Neuron (in vitro differentiated cells): ENCODE results near the gene KRTAP5-11.
"Not testable (repeated sequence)": the region's sequence is repeated elsewhere in the genome, so short reads cannot be mapped to it uniquely, and the experiment has no call there.

Source experiments
- H2AFZ ChIP-seq: one replicate; pipeline ENCODE4 v1.6.1; 2013; ENCODE audit warnings: low read depth, mild to moderate bottlenecking, inconsistent platforms, low read length, moderate library complexity
- H3K27me3 ChIP-seq: one replicate; pipeline ENCODE4 v1.6.1; 2013; ENCODE audit warnings: low read length; ENCODE audit not compliant: insufficient read depth
- H3K36me3 ChIP-seq: one replicate; pipeline ENCODE4 v1.6.1; 2013; ENCODE audit warnings: low read length; ENCODE audit not compliant: insufficient read depth
- H3K4me1 ChIP-seq: one replicate; pipeline ENCODE4 v1.6.1; 2013; ENCODE audit warnings: low read length; ENCODE audit not compliant: insufficient read depth
- H3K4me3 ChIP-seq: 2 replicates; pipeline ENCODE4 v1.5.1; 2013; ENCODE audit warnings: mild to moderate bottlenecking, low read length, moderate library complexity
- H3K9me3 ChIP-seq: one replicate; pipeline ENCODE4 v1.6.1; 2013; ENCODE audit warnings: low read length

The KRTAP5-11 gene

DNA sequence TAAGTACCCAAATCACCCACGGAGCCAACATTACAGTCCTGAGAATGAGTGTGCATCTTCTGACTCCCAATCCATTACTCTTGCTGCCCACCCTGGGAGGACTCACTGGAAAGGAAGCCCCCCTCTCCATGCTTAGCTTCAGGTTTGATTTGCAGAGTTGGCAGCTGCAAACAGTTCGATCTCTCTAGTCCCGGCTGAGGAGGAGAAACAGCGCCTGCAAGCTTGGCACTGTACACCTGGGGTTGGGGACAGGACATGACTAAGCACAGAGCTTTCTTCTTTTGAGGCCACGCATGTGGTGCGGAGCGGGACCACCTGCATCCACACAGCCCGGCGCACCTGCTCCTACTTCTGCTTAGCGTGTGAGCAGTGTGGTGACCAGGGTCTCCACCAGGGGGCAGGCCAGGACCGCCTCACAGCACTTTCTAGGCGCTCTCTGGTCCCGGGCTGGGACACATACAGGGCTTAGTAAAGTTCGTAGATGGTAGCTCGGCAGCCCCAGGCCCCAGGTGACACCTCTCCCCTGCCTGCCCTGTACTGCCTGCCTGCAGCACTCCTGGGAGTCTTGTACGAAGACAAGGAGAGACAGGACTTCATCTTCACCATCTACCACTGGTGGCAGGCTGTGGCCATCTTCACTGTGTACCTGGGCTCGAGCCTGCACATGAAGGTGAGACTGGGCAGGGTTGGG lies 22.3 kb upstream of the KRTAP5-11 start:
- not testable (repeated sequence) for H3K9me3 ChIP-seq, H3K4me1 ChIP-seq, H3K36me3 ChIP-seq, H3K4me3 ChIP-seq, H2AFZ ChIP-seq
- H3K27me3 ChIP-seq, result peaks cover 16% of the 10 kb centered on the region

DNA sequence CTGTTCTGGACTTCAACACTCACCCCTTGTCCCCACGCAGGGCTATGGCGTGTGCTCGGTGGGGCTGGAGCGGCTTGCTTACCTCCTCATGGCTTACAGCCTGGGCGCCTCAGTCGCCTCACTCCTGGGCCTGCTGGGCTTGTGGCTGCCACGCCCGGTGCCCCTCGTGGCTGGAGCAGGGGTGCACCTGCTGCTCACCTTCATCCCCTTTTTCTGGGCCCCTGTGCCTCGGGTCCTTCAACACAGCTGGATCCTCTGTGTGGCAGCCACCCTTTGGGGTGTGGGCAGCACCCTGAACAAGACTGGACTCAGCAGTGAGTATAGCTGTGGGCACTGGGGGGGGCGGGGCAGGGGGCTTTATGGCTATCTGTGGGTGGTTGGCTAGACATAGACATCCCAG lies 20.5 kb upstream of the KRTAP5-11 start:
- H3K36me3 ChIP-seq, H3K4me3 ChIP-seq, H2AFZ ChIP-seq, H3K9me3 ChIP-seq, H3K4me1 ChIP-seq: not testable (repeated sequence)
- H3K27me3 ChIP-seq, result peaks cover 13% of the 10 kb centered on the region

DNA sequence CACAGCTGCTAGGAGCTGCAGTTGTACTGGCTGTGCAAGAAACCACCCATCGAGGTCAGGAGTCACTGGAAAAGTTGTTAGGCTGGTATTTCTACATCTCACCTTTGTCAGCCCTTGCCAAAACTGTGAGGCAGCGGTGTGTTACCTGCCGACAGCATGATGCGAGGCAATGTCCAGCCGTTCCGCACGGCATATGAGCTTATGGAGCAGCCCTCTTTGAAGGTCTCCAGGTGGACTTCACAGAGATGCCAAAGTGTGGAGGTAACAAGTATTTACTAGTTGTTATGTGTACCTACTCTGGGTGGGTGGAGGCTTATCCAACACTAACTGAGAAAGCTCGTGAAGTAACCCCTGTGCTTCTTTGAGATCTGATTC lies 6.9 kb upstream of the KRTAP5-11 start:
- not testable (repeated sequence) for H3K4me3 ChIP-seq, H3K9me3 ChIP-seq, H3K27me3 ChIP-seq, H3K4me1 ChIP-seq, H3K36me3 ChIP-seq, H2AFZ ChIP-seq

DNA sequence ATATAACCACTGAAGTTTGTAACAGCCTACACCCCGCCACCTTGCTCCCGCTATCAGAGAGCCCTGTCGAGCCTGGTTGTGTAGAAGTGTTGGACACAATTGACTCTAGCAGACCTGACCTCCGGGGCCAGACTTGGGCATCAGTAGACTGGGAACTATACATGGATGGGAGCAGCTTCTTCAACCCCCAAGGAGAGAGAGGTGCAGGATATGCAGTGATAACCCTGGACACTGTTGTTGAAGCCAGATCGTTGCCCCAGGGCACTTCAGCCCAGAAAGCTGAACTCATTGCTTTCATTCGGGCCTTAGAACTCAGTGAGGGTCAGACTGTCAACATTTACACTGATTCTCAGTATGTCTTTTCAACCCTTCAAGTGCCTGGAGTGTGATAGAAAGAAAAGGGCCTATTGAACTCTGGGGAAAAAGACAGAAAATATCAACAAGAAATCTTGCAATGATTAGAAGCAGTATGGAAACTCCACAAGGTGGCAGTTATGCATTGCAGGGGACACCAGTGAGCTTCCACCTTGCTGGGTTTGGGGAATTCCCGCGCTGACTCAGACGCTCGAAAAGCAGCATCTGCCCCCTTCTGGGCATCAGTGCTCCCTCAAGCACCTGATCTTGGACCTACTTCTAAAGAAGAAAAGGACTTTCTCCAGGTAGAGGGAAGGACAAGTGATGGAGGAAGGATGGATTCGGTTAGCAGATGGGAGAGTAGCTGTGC lies 6.3 kb upstream of the KRTAP5-11 start:
- not testable (repeated sequence) for H3K4me1 ChIP-seq, H2AFZ ChIP-seq, H3K9me3 ChIP-seq, H3K36me3 ChIP-seq, H3K4me3 ChIP-seq, H3K27me3 ChIP-seq

DNA sequence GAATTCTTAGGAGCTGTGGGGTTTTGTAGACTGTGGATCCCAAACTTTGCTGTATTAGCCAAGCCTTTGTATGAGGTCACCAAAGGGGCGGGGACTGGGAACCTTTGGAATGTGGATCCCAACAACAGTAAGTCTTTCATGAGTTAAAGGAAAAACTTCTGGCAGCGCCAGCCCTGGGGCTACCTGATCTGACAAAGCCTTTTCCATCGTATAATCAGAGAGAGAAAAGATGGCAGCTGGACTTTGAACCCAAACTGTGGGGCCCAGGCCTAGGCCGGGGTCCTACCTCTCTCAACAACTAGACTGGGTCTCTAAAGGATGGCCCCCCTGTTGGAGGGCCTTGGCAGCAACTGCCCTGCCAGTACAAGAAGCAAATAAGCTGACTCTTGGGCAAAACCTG lies 5.6 kb upstream of the KRTAP5-11 start:
- not testable (repeated sequence) for H2AFZ ChIP-seq, H3K4me1 ChIP-seq, H3K36me3 ChIP-seq, H3K4me3 ChIP-seq, H3K27me3 ChIP-seq, H3K9me3 ChIP-seq

DNA sequence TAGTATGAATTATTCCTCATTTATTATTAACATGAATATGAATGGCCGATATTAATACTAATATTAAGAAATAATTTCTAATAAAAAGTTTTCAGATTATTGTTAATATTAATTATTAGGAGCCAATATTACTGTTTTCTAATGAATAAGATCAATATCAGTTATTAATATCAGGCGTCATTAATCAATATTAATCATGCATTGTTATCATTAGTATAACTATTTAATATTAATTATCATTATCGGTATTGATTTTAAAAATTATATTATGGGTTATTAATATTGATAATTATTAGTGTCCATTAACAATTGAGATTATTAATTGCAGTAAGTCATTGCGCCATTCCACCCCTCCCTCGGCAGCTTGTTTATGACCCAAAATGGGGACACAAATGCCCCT lies 3.0 kb upstream of the KRTAP5-11 start:
- not testable (repeated sequence) for H3K4me3 ChIP-seq, H2AFZ ChIP-seq, H3K4me1 ChIP-seq, H3K36me3 ChIP-seq, H3K27me3 ChIP-seq, H3K9me3 ChIP-seq

DNA sequence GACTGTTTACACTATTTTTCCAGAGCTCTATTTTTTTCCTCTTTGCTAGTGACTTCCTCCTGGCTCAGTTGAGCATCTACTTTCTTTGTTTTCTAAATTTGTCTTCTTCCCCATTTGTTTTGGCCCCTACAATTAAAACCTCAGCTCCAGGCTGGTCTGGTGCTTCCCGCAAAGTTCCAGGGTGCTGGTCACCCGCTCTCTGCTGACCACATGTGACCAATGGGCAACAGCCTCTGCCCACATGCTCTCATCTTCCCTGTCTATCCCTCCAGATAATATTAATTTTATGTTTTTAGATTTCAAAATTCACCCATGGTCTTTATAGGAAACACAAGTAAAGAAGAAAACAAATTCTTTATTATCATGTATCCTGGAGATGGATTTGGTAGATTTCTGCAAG lies 294 bp upstream of the KRTAP5-11 start:
- H3K4me3 ChIP-seq, H3K27me3 ChIP-seq, H3K36me3 ChIP-seq, H3K9me3 ChIP-seq, H3K4me1 ChIP-seq, H2AFZ ChIP-seq: not testable (repeated sequence)

DNA sequence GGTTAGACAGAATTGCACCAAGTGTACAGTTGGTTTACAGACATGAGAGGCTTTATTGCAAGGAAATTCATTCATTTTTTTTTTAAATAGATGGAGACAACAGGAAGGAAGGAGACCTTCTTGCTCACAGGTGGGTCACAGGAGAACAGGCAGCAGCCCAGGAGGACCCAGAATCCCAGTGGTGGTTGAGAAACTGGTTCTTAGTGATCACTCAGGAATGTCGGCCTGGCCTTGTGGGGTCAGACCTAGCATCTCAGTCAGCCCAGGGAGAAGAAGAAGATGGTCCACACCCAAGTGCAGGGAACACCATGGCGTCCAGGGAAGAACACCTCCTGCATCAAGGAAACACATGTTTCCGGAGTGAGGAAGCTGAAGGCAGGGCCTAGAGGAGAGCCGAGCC lies 849 bp downstream of the KRTAP5-11 start:
- no peak overlapping the region for H3K4me3 ChIP-seq
- no peaks in the 10 kb centered on the region for H3K4me1 ChIP-seq
- no peaks in the 10 kb centered on the region for H3K36me3 ChIP-seq
- H3K27me3 ChIP-seq, result no peaks in the 10 kb centered on the region
- no peaks in the 10 kb centered on the region for H3K9me3 ChIP-seq
- no peak overlapping the region for H2AFZ ChIP-seq

DNA sequence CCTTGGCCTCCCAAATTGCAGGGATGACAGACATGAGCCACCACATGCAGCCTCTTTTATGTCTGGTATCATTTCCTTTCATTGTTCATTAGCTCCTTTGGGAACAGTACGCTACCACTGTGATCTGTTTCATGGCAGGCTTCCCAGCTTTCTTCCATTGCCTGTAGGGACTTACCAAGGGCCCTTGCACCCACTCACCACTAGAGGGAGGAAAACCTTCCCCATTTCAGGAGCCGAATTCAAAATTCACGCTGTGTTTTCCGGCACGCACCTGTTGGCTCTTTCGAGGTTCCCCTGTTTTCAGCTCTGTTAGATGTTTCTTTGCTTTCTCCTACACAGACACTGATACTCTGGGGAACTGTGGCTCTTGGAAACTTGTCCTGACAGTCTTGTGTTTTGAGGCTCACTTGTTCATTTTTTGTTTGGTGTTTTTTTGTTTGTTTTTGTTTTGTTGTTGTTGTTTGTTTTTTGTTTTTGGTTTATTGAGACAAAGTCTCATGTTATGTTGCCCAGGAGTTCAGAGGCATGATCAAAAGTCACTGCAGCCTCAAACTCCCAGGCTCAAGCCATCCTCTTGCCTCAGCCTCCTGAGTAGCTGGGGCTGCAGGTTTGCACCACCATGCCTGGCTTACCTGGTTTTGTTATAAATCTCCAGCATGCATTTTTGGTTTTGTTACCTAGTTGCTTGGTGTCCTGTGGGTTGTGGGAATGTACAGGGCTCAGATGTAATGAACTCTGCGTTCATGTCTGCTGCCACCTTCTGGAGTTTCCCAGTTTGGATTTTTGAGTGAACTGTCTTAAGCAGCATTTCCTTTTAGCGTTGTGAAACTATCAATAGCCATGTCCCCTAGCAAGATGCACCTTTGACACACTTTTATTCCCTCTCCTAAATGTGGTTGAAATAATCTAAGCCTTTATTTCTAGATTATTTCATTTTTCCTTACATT lies 2.3 kb downstream of the KRTAP5-11 start:
- Histone ChIP-seq H3K9me3 (no peaks in the 10 kb centered on the region), H2AFZ (no peak overlapping the region), H3K4me1 (no peaks in the 10 kb centered on the region), H3K36me3 (no peaks in the 10 kb centered on the region), H3K27me3 (no peaks in the 10 kb centered on the region), H3K4me3 (no peak overlapping the region)

DNA sequence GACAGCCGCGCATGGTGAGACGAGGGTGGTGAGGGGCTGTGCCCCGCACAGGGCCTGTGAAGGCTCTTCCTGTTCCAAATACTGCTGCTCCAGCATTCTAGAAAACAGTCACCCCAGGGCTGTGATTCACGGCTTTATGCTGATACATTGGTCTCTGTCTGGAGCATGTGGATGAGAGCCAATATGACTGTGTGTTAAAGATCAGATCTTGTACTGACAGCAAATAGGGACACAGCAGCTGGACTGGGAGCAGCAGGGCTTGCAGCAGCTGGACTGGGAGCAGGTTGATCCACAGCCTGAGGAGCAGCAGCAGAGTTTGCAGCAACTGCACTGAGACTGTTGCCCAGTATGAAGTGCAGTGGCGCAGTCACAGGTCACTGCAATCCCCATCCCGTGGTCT lies 3.2 kb downstream of the KRTAP5-11 start:
- H3K4me1 ChIP-seq, H3K9me3 ChIP-seq, H3K36me3 ChIP-seq, H2AFZ ChIP-seq, H3K27me3 ChIP-seq, H3K4me3 ChIP-seq: not testable (repeated sequence)

DNA sequence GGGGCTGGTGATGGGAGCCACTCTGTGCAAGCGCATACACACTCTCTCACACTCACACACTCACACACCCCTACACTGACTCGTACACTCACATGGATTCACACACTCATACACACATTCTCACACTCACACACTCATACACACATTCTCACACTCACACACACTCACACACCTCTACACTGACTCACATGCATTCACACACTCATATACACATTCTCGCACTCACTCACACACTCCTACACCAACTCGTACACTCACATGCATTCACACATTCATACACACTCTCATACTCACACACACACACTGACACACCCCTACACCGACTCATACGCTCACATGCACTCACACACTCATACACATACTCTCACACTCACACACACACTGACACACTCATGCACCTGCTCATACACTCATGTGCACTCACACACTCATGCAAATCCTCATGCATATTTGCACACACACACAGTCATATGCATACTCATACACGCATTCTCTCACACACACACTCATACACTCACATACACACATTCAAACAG lies 5.1 kb downstream of the KRTAP5-11 start:
- Histone ChIP-seq H3K27me3 (no peaks in the 10 kb centered on the region), H2AFZ (no peak overlapping the region), H3K4me3 (no peak overlapping the region), H3K36me3 (no peaks in the 10 kb centered on the region), H3K9me3 (no peaks in the 10 kb centered on the region), H3K4me1 (no peaks in the 10 kb centered on the region)

DNA sequence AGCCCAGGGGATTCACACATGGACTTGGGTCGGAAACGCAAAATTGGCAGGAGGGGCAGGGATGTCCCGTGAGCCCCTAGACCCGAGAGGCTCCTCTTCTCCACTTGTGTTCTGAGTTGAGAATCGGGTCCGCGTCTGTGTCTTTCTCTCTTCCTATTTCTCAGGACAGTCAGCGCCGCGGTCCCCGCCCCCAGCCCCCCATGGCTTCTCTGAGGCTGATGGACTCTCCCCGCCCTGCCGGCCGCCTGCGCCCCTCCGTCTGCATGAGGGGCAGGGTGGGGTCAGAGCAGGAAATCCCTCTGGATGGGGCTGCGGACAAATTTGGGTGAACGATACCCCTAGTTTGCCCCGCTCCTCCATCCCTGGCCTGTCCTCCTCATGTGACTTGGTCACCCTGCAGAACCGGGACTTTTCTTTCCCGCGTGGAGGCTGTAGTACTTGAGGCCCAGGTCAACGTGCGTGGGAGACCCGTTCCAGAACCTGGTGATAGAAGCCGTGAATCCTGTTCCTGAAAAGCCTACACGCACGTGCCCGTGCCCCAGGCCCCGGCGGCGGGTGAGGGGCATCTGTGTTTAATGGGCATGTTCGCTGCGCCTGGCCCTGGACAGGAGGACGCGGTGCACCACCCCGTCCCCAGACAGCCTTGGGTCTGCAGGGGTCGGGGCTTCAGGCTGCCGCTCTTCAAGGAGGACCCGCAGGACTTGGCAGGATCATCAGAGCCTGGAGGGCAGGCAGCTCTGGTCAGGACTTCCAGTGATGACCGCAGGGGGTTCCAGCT lies 5.8 kb downstream of the KRTAP5-11 start:
- not testable (repeated sequence) for H3K9me3 ChIP-seq, H2AFZ ChIP-seq, H3K4me1 ChIP-seq, H3K27me3 ChIP-seq, H3K4me3 ChIP-seq, H3K36me3 ChIP-seq
